Neural progenitor cell (in vitro differentiated cells): ENCODE results near the gene RGS8.

Experiments used
- EZH2 ChIP-seq: fragments of 200-600 bp; sonication (generic); IDR thresholded peaks from 2 replicates; pipeline ENCODE4 v1.6.1; 2017; ENCODE audit warnings: antibody characterized with exemption, mild to moderate bottlenecking, moderate library complexity
- TF ChIP-seq, protein P1 (sequence below): fragments of 200-600 bp; sonication (generic); IDR thresholded peaks from 2 replicates; pipeline ENCODE4 v1.5.1; 2017; ENCODE audit warnings: antibody characterized with exemption, mild to moderate bottlenecking

DNA sequence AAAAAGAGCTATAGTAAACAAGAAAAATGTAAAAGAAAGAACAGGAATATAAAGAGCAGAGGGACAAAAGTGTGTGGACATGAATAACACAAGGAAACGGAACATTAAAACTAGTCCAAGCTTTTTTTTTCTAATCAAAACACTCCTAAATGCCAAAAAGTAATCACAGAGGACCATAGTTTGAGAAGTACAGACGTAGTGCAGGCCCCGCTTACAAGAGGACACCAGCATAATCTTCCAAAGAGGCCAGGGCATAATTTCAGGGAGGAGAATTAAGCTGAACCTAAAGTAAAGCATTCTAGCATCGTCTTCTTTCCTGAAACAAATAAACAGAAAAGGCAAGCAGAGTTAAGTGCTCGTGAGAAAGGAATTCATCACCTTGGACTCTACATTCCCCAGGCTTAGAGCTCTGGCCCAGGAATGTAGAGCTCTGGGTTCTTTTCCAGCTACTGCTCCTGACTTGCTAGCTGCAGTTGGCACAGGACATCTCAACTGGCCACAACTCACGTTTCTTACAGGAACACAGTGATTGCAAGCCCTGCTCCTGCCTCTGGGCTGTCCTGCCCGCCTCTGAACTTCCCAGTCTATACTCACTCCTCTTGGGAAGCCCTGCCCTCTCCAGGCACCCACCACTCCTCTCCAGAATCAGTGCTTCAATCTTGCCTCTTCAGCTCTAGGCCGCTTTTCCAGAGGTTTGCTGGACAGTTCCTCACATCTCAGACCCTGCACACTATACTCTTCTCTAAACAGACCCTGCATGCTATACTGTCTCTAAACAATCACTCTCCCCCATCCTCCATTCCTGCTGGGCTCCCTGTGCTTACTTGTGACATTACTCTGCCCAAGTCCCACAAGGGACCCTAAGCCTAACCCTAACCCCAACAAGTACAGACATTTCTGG, 9.8 kb downstream of the RGS8 start:
- TF ChIP-seq EZH2, result no peak
- TF ChIP-seq, protein P1, sequence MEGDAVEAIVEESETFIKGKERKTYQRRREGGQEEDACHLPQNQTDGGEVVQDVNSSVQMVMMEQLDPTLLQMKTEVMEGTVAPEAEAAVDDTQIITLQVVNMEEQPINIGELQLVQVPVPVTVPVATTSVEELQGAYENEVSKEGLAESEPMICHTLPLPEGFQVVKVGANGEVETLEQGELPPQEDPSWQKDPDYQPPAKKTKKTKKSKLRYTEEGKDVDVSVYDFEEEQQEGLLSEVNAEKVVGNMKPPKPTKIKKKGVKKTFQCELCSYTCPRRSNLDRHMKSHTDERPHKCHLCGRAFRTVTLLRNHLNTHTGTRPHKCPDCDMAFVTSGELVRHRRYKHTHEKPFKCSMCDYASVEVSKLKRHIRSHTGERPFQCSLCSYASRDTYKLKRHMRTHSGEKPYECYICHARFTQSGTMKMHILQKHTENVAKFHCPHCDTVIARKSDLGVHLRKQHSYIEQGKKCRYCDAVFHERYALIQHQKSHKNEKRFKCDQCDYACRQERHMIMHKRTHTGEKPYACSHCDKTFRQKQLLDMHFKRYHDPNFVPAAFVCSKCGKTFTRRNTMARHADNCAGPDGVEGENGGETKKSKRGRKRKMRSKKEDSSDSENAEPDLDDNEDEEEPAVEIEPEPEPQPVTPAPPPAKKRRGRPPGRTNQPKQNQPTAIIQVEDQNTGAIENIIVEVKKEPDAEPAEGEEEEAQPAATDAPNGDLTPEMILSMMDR, result no peak
